Calu3 (cell line): ENCODE measurements around the gene GLIS1. TPM values are rescaled to one million over a fixed set of nuclear protein-coding genes. Genes with fewer than 3 reads are reported as not detected.

Experiments used
- BruUV-seq: library from RNA; stranded (reverse); fragments of 400-500 nt; replicated peaks from 2 replicates; lab custom pipeline; 2021; lab: Mats Ljungman, UMichigan
- CTCF ChIA-PET: fragments of 300-600 bp; sonication (Branson Sonifier 250); formaldehyde crosslinking; loops from one replicate; lab custom pipeline; 2022; ENCODE audit warnings: antibody characterized with exemption; lab: Charles Lee
- DNase-seq: peaks from one replicate; pipeline ENCODE4 v3.0.0; 2022
- H3K27ac Mint-ChIP-seq: one replicate; pipeline ENCODE4 v1.8.0; 2022; ENCODE audit warnings: mixed read lengths; ENCODE audit not compliant: unreplicated experiment
- H3K27me3 Mint-ChIP-seq: one replicate; pipeline ENCODE4 v1.8.0; 2022; ENCODE audit warnings: mixed read lengths; ENCODE audit not compliant: unreplicated experiment
- H3K36me3 Mint-ChIP-seq: one replicate; pipeline ENCODE4 v1.8.0; 2022; ENCODE audit warnings: mild to moderate bottlenecking, moderate library complexity, mixed read lengths; ENCODE audit not compliant: insufficient read depth, unreplicated experiment
- H3K4me1 Mint-ChIP-seq: one replicate; pipeline ENCODE4 v1.8.0; 2022; ENCODE audit warnings: mild to moderate bottlenecking, low read depth, mixed read lengths; ENCODE audit not compliant: unreplicated experiment
- H3K4me3 Mint-ChIP-seq: one replicate; pipeline ENCODE4 v1.8.0; 2022; ENCODE audit warnings: mild to moderate bottlenecking, low read depth, moderate library complexity, mixed read lengths; ENCODE audit not compliant: unreplicated experiment
- H3K9me3 Mint-ChIP-seq: one replicate; pipeline ENCODE4 v1.8.0; 2022; ENCODE audit warnings: low read depth, mixed read lengths; ENCODE audit not compliant: unreplicated experiment
- intact Hi-C: fragments of 100-400 bp; cut with micrococcal nuclease; formaldehyde crosslinking; loops from one replicate; pipeline ENCODE4 v1.10.0; 2022; ENCODE audit not compliant: unreplicated experiment
- total RNA-seq: library from RNA; stranded (reverse); gene quantifications from 2 replicates; pipeline ENCODE4 v1.2.3, GENCODE V29; 2022
- TF ChIP-seq, protein P1 (sequence below): fragments of 200-600 bp; IDR thresholded peaks from one replicate; pipeline ENCODE4 v1.8.0; 2022; ENCODE audit warnings: antibody characterized with exemption; ENCODE audit not compliant: unreplicated experiment

Gene GLIS1
- total RNA-seq, 1 experiment from 2014 or later: not detected

DNA sequence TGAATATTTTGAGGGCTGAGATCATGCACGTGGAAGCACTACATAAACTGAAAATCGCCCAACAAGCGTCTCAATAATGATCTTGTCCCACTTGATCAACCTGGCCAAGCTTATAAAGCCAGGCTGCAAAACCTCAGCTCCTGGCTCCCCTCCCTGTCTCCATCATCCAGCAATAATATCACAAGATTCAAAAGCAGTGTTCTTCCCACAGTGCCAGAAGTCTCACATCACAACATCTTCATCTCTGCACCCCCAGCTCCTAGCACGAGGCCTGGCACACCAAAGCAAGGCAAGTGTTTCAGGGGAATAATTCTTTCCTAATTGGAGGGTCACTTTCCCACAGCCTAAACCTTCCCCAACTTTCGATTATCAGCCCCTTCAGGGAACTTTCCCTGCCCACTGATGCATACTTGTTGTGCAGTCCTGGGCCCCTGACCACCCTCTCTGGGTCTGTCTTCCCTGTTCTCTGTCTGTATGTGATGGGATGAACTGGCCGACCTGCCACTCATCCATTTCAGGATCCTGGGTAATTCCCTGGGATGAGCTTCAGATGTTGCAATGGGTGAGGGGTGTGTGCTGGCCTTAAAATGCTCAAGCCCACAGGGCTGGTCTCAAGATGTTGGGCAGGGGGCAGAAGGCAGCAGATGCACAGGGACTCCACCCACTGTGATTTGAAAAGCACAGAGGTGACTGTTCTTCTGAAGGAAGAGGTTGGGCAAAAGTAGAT is 150.7 kb downstream of the GLIS1 start:
- Mint-ChIP-seq H3K36me3 (no peaks in the 10 kb centered on the region), H3K27me3 (peaks cover 92% of the 10 kb centered on the region), H3K4me3 (no peak overlapping the region), H3K27ac (no peak overlapping the region), H3K9me3 (no peaks in the 10 kb centered on the region), H3K4me1 (no peaks in the 10 kb centered on the region)
- BruUV-seq: no TSS peak
- intact Hi-C loops: no loop called here
- CTCF ChIA-PET: no interaction called here
- DNase-seq: no peak
- TF ChIP-seq, protein P1, sequence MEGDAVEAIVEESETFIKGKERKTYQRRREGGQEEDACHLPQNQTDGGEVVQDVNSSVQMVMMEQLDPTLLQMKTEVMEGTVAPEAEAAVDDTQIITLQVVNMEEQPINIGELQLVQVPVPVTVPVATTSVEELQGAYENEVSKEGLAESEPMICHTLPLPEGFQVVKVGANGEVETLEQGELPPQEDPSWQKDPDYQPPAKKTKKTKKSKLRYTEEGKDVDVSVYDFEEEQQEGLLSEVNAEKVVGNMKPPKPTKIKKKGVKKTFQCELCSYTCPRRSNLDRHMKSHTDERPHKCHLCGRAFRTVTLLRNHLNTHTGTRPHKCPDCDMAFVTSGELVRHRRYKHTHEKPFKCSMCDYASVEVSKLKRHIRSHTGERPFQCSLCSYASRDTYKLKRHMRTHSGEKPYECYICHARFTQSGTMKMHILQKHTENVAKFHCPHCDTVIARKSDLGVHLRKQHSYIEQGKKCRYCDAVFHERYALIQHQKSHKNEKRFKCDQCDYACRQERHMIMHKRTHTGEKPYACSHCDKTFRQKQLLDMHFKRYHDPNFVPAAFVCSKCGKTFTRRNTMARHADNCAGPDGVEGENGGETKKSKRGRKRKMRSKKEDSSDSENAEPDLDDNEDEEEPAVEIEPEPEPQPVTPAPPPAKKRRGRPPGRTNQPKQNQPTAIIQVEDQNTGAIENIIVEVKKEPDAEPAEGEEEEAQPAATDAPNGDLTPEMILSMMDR: no peak

DNA sequence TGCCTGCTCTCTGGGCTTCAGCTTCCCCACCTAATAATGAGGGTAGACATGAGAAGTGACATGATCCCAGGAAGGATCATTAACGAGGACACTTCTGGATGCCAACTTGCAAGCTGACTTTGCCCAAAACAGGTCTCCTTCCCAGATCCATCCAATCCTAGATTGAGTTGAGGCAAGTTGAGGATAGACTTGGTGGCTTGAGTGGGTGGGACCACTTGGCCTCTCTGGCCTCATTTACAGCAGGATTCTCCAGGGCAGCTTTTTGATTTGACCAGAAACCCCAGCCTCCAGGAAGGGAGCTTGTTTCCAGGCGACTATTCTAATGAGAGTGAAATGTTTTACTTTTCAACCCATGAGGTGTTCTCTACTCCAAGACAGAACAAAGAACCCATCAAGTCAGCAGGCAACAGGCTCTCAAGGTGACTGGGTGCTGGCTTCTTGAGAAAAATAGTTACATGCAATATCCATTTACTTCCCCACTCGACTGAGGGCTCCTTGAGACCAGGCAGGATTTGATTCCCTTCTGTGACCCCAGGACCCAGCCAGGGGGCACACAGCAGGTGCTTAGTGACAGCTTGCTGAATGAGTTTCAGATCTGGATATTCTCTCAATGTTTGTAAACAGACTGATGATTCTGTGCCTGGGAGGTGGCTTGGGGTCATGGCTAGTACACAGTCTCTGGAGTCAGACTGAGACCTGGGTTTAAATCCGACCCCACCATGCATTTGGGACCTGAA is 151.5 kb downstream of the GLIS1 start:
- H3K27me3 Mint-ChIP-seq: peaks cover 84% of the 10 kb centered on the region
- no peak overlapping the region for H3K27ac Mint-ChIP-seq
- CTCF ChIA-PET: no interaction called here
- no TSS peak for BruUV-seq
- DNase-seq: no peak
- H3K4me1 Mint-ChIP-seq: no peaks in the 10 kb centered on the region
- H3K36me3 Mint-ChIP-seq: no peaks in the 10 kb centered on the region
- intact Hi-C loops: no loop called here
- H3K4me3 Mint-ChIP-seq: no peak overlapping the region
- TF ChIP-seq, protein P1: no peak
- H3K9me3 Mint-ChIP-seq: no peaks in the 10 kb centered on the region

DNA sequence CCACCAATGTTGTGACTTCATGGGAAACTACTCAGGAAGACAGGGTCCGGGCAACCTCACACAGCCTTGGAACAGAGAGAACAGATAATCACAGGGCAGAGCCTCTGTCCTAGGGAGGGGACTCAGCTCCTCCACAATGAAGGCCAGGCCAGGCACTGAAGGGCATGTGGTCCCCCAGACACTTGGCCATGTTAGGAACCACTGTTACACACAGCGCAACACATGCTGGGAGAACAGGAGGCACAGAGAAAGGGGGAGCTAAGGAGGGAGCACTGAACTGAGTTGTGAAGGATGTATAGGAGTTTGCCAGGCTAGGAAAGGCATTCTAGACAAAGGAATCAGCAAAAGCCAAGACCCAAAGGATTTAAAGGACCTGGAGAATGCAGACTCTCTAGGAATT is 152.2 kb downstream of the GLIS1 start:
- Mint-ChIP-seq H3K36me3 (no peaks in the 10 kb centered on the region), H3K4me1 (no peaks in the 10 kb centered on the region), H3K9me3 (no peaks in the 10 kb centered on the region), H3K27me3 (peaks cover 81% of the 10 kb centered on the region), H3K4me3 (no peak overlapping the region), H3K27ac (no peak overlapping the region)
- intact Hi-C loops: no loop called here
- DNase-seq: no peak
- TF ChIP-seq, protein P1: no peak
- CTCF ChIA-PET: interaction anchor here (0.8 kb wide), 1 partner anchor 9 kb away, joined by 3 read pairs; no protein-coding TSS in a partner anchor
- BruUV-seq: no TSS peak

DNA sequence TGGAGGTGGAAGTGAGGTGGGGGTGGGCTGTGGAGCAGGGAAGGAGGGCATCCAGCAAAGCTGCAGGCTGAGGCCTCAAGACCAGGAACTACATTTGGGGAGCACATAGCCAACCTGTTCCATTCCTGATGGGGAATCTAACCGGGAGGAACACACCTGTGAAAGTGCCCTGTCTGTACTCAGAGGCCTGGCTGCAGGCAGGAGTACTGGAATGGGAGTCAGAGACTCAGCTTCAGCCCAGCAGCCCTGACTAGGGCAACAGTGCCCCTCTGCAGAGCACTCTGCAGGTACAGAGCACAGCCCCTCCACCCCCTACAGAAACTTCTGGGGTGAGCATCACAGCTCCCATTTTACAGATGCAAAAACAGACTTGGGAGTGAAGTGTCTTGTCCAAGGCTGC is 153.4 kb downstream of the GLIS1 start:
- no TSS peak for BruUV-seq
- Mint-ChIP-seq H3K4me3 (no peak overlapping the region), H3K27me3 (peaks cover 90% of the 10 kb centered on the region)

More for the DNA sequence above, 153.4 kb downstream of the GLIS1 start:
- no peaks in the 10 kb centered on the region for H3K9me3 Mint-ChIP-seq
- no peaks in the 10 kb centered on the region for H3K36me3 Mint-ChIP-seq
- no peaks in the 10 kb centered on the region for H3K4me1 Mint-ChIP-seq
- TF ChIP-seq, protein P1: no peak
- intact Hi-C loops: no loop called here
- CTCF ChIA-PET: interaction anchor here (0.5 to 0.6 kb wide), 2 partner anchors 20 to 265 kb away, joined by 3 to 4 read pairs; no protein-coding TSS in a partner anchor
- no peak for DNase-seq
- no peak overlapping the region for H3K27ac Mint-ChIP-seq
